OCI-LY7 (cell line): ENCODE data around the gene PDZK1IP1. TPM values are rescaled to one million over a fixed set of nuclear protein-coding genes. Genes with fewer than 3 reads are reported as not detected.

Source experiments
- BruUV-seq: library from RNA; stranded (reverse); fragments of 400-500 nt; replicated peaks from 2 replicates; lab custom pipeline; 2021; lab: Mats Ljungman, UMichigan
- CTCF ChIA-PET: fragments of 300-600 bp; sonication (Branson Sonifier 250); formaldehyde crosslinking; loops from one replicate; lab custom pipeline; 2022; ENCODE audit warnings: antibody characterized with exemption; ENCODE audit not compliant: unreplicated experiment; lab: Charles Lee
- POLR2A ChIA-PET: fragments of 300-600 bp; sonication (Branson Sonifier 250); formaldehyde crosslinking; loops from one replicate; lab custom pipeline; 2022; ENCODE audit warnings: antibody characterized with exemption; lab: Charles Lee
- DNase-seq: peaks from one replicate; pipeline ENCODE4 v3.0.0-alpha.2; 2015; ENCODE audit warnings: low spot score
- H2AFZ ChIP-seq: fragments of 200-600 bp; sonication (generic), shearing (Covaris generic); 2 replicates; pipeline ENCODE4 v1.6.1; 2014; ENCODE audit warnings: mild to moderate bottlenecking, antibody characterized with exemption, low read length, moderate library complexity
- H3K27ac ChIP-seq: fragments of 200-600 bp; sonication (generic); 2 replicates; pipeline ENCODE4 v1.5.1; 2014; ENCODE audit warnings: mixed run types, low read depth, mild to moderate bottlenecking, moderate library complexity, low read length, inconsistent platforms; ENCODE audit not compliant: poor library complexity, severe bottlenecking
- H3K36me3 ChIP-seq: fragments of 200-600 bp; sonication (generic); 2 replicates; pipeline ENCODE4 v1.6.1; 2014; ENCODE audit warnings: mild to moderate bottlenecking, antibody characterized with exemption, low read length, moderate library complexity, mixed read lengths; ENCODE audit not compliant: insufficient read depth
- H3K4me1 ChIP-seq: fragments of 200-600 bp; sonication (generic); 2 replicates; pipeline ENCODE4 v1.5.1; 2014; ENCODE audit warnings: mild to moderate bottlenecking, low read length; ENCODE audit not compliant: insufficient read depth, poor library complexity, severe bottlenecking
- H3K4me2 ChIP-seq: fragments of 200-600 bp; sonication (generic); 2 replicates; pipeline ENCODE4 v1.6.1; 2014; ENCODE audit warnings: mild to moderate bottlenecking, low read length
- H3K4me3 ChIP-seq: fragments of 200-600 bp; sonication (generic); 2 replicates; pipeline ENCODE4 v1.5.1; 2014; ENCODE audit warnings: mild to moderate bottlenecking, low read depth, low read length; ENCODE audit not compliant: poor library complexity, severe bottlenecking
- H3K79me2 ChIP-seq: fragments of 200-600 bp; sonication (generic); 2 replicates; pipeline ENCODE4 v1.6.1; 2016; ENCODE audit warnings: low read depth, mild to moderate bottlenecking, low read length, moderate library complexity, mixed read lengths; ENCODE audit not compliant: insufficient read depth
- H3K9me2 ChIP-seq: fragments of 200-600 bp; sonication (generic); 2 replicates; pipeline ENCODE4 v1.6.1; 2016; ENCODE audit warnings: mild to moderate bottlenecking, low read length, mixed read lengths; ENCODE audit not compliant: insufficient read depth
- H3K9me3 ChIP-seq: fragments of 200-600 bp; sonication (generic); 2 replicates; pipeline ENCODE4 v1.6.1; 2014; ENCODE audit warnings: mild to moderate bottlenecking, mixed run types, low read length, mixed read lengths
- H4K20me1 ChIP-seq: fragments of 200-600 bp; sonication (generic); 2 replicates; pipeline ENCODE4 v1.6.1; 2014; ENCODE audit warnings: mild to moderate bottlenecking, antibody characterized with exemption, low read length, moderate library complexity, mixed read lengths; ENCODE audit not compliant: insufficient read depth
- EZH2phosphoT487 ChIP-seq: fragments of 200-600 bp; sonication (generic); IDR thresholded peaks from 2 replicates; pipeline ENCODE4 v1.6.1; 2018; ENCODE audit warnings: low read depth, borderline replicate concordance, mild to moderate bottlenecking, mixed run types, antibody characterized with exemption, low read length, moderate library complexity, mixed read lengths
- intact Hi-C: fragments of 100-400 bp; cut with micrococcal nuclease; formaldehyde crosslinking; loops from one replicate; pipeline ENCODE4 v1.10.0; 2022; ENCODE audit not compliant: unreplicated experiment
- total RNA-seq, 2 experiments: library from RNA; depleted of rRNA in 1 of 2; stranded (reverse); fragments of >200 nt in 1 of 2; shearing (Covaris generic) in 1 of 2; gene quantifications; 2 replicates each; pipeline ENCODE4 v1.2.3, GENCODE V29; 2014 to 2022
- TF ChIP-seq, protein P1 (sequence below): fragments of 200-600 bp; sonication (generic); conservative IDR thresholded peaks from 2 replicates; pipeline ENCODE4 v1.5.1; 2014; ENCODE audit warnings: mild to moderate bottlenecking, antibody characterized with exemption, low read length, moderate library complexity, mixed read lengths

PDZK1IP1 gene
- total RNA-seq, 2 experiments from 2014 or later: not detected

DNA sequence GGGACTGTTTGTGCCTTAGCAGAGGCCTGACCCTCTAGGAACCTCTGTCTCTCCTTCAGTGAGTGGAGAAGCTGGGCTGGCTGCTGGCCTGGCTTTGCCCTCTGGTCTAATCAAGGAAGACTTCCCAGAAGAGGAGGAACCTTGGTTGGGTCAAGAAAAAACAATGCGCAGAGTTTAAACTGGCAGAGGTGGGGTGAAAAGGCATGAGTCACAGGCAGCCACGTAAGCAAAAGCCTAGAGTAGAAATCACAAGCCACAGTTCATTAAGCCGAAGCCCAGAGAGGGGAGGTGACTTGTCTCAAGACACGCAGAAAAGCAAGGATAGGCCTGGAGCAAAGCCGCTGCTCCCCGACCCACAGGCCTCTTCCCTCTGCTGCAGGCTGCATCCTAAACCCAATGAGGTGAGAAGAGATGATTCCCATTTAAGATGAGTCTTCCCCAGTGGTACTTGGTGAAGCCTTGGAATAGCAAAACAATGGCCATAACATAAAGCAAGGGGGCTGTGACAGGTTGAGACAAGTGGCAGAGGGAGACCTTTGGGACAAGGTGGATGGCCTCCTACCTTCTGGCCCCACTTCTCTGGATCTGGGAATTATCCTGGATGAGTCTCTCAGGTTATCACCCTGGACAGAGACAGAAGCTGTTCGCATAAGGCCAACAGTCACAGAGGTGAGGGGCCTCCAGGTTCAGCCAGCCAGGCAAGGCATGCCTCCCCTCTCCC lies 7.7 kb downstream of the PDZK1IP1 start:
- no peaks in the 10 kb centered on the region for H3K9me2 ChIP-seq
- intact Hi-C loops: no loop called here
- H3K4me3 ChIP-seq: no peak overlapping the region
- H3K4me1 ChIP-seq: no peaks in the 10 kb centered on the region
- DNase-seq: no peak
- BruUV-seq: no TSS peak
- no peaks in the 10 kb centered on the region for H3K79me2 ChIP-seq
- ChIA-PET CTCF (no interaction called here), POLR2A (interaction anchor here (0.6 kb wide), 1 partner anchor 56 kb away, joined by 3 read pairs; no protein-coding TSS in a partner anchor)
- H3K36me3 ChIP-seq: no peaks in the 10 kb centered on the region
- no peaks in the 10 kb centered on the region for H4K20me1 ChIP-seq
- no peak overlapping the region for H3K4me2 ChIP-seq
- no peaks in the 10 kb centered on the region for H3K9me3 ChIP-seq
- no peak overlapping the region for H2AFZ ChIP-seq
- TF ChIP-seq, protein P1, sequence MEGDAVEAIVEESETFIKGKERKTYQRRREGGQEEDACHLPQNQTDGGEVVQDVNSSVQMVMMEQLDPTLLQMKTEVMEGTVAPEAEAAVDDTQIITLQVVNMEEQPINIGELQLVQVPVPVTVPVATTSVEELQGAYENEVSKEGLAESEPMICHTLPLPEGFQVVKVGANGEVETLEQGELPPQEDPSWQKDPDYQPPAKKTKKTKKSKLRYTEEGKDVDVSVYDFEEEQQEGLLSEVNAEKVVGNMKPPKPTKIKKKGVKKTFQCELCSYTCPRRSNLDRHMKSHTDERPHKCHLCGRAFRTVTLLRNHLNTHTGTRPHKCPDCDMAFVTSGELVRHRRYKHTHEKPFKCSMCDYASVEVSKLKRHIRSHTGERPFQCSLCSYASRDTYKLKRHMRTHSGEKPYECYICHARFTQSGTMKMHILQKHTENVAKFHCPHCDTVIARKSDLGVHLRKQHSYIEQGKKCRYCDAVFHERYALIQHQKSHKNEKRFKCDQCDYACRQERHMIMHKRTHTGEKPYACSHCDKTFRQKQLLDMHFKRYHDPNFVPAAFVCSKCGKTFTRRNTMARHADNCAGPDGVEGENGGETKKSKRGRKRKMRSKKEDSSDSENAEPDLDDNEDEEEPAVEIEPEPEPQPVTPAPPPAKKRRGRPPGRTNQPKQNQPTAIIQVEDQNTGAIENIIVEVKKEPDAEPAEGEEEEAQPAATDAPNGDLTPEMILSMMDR: no peak
- TF ChIP-seq EZH2phosphoT487: no peak
- H3K27ac ChIP-seq: no peak overlapping the region

DNA sequence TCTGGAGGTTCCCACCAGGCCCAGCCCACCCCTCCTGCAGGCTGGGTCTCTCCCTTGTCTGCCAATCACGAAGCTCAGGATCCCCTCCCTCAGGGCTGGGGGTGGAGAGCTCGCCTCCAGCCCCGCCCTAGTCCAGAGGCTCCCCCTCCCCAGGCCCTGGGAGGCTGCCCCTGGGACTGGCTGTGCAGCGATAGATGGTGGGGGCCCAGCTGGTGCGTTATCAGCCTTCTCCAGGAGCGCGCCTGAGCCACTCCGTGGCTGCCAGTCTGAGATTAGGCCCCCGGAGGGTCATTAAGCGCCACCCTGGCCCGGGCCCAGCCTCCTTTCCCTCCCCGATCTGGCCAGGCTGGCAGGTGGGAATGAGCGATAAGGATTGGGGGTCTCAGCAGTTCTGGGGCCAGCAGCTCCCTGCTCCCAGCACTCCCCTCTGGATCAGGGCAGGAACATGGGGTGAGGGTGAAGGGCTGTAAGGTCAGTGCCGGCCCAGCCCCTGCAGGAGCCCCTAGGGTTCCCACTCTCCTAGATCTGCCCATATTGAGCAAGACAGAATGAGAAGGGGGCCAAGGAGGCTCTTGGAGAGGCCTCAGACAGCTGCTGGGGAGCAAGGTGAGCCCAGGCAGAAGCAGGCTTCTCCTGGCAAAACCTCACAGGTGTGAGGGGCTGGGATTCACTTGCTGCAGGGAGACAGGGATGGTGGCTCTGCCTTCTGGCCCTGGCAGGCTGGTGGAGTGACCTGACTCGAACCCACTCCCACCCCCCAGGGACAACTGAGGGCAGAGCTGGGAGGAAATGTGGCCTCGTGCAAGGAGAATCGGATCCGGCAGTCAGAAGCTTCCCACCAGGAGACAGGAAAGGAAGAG lies 8.5 kb downstream of the PDZK1IP1 start:
- no peaks in the 10 kb centered on the region for H3K9me3 ChIP-seq
- no peak overlapping the region for H3K4me3 ChIP-seq
- no peaks in the 10 kb centered on the region for H4K20me1 ChIP-seq
- no peaks in the 10 kb centered on the region for H3K4me1 ChIP-seq
- H3K4me2 ChIP-seq: no peak overlapping the region
- POLR2A ChIA-PET: interaction anchor here (0.9 kb wide), 1 partner anchor 9 kb away, joined by 4 read pairs; the partner anchor contains the start of gene PDZK1IP1
- BruUV-seq: no TSS peak
- no peak for TF ChIP-seq EZH2phosphoT487
- TF ChIP-seq, protein P1: no peak
- no peaks in the 10 kb centered on the region for H3K9me2 ChIP-seq
- no peaks in the 10 kb centered on the region for H3K36me3 ChIP-seq
- H2AFZ ChIP-seq: no peak overlapping the region
- CTCF ChIA-PET: interaction anchor here (0.6 kb wide), 1 partner anchor 12 kb away, joined by 3 read pairs; no protein-coding TSS in a partner anchor
- H3K27ac ChIP-seq: no peak overlapping the region
- intact Hi-C loops: no loop called here
- no peaks in the 10 kb centered on the region for H3K79me2 ChIP-seq
- no peak for DNase-seq
